Measurements from ENCODE around the gene C1GALT1C1. TPM values are rescaled to one million over a fixed set of nuclear protein-coding genes. Genes with fewer than 3 reads are reported as not detected.

Gene C1GALT1C1
- total RNA-seq, 1 experiment from 2014 or later: 15.4 TPM

GRCh38 chrX:120642871-120643270 lies 13.0 kb upstream of the C1GALT1C1 start (continued):
- TF ChIP-seq, protein P1, sequence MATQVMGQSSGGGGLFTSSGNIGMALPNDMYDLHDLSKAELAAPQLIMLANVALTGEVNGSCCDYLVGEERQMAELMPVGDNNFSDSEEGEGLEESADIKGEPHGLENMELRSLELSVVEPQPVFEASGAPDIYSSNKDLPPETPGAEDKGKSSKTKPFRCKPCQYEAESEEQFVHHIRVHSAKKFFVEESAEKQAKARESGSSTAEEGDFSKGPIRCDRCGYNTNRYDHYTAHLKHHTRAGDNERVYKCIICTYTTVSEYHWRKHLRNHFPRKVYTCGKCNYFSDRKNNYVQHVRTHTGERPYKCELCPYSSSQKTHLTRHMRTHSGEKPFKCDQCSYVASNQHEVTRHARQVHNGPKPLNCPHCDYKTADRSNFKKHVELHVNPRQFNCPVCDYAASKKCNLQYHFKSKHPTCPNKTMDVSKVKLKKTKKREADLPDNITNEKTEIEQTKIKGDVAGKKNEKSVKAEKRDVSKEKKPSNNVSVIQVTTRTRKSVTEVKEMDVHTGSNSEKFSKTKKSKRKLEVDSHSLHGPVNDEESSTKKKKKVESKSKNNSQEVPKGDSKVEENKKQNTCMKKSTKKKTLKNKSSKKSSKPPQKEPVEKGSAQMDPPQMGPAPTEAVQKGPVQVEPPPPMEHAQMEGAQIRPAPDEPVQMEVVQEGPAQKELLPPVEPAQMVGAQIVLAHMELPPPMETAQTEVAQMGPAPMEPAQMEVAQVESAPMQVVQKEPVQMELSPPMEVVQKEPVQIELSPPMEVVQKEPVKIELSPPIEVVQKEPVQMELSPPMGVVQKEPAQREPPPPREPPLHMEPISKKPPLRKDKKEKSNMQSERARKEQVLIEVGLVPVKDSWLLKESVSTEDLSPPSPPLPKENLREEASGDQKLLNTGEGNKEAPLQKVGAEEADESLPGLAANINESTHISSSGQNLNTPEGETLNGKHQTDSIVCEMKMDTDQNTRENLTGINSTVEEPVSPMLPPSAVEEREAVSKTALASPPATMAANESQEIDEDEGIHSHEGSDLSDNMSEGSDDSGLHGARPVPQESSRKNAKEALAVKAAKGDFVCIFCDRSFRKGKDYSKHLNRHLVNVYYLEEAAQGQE (IDR thresholded peaks at IDR 0.05; ENCODE audit: low read depth): no peak
- TF ChIP-seq, protein P2, sequence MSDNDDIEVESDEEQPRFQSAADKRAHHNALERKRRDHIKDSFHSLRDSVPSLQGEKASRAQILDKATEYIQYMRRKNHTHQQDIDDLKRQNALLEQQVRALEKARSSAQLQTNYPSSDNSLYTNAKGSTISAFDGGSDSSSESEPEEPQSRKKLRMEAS (IDR thresholded peaks at IDR 0.05): no peak
- no peak for TF ChIP-seq FOSL1 (IDR thresholded peaks at IDR 0.05; ENCODE audit: low read depth)
- no peak for TF ChIP-seq TCF7L2 (IDR thresholded peaks at IDR 0.05; ENCODE audit: borderline replicate concordance, extremely low read depth, insufficient read depth, insufficient read length)
- TF ChIP-seq YY1 (IDR thresholded peaks at IDR 0.05; ENCODE audit: extremely low read depth, insufficient replicate concordance, low read depth, low read length): no peak
- no peak for TF ChIP-seq POLR2A (IDR thresholded peaks at IDR 0.05; ENCODE audit: borderline replicate concordance, extremely low read depth, insufficient read depth, insufficient read length)
- TF ChIP-seq EZH2phosphoT487 (IDR thresholded peaks at IDR 0.05; ENCODE audit: borderline replicate concordance): no peak

DNA sequence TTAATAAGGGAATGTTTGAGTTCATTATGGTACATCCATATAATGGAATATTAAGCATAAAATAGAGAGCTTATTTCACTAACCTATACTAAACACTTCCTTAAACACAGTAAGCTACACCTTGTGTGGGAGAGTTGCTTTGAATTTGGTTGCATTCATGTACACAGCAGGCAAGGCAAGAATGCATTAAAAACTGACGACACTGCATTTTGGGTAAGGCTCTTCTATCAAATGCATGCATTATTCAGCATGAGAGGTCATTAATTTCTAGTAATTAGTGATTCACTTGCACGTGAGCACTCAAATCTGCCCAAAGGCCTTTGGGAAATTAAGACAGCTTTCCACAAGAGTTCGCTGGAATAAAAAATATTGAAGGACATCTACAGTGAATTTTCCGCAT lies 8.8 kb upstream of the C1GALT1C1 start:
- BruUV-seq (replicated peaks): no TSS peak
- intact Hi-C loops (cut with micrococcal nuclease): no loop called here
- H3K27me3 ChIP-seq (ENCODE audit: insufficient read depth, low read length): no peaks in the 10 kb centered on the region
- H3K9ac ChIP-seq (ENCODE audit: low read length): no peak overlapping the region
- ChIA-PET CTCF (no interaction called here), POLR2A (no interaction called here), RAD21 (ENCODE audit: low non-redundant PET in 1 of 2, low total read pairs in 2 of 2, uncharacterized antibody in 2 of 2, unreplicated experiment in 2 of 2) (no interaction called here)
- H3K9me3 ChIP-seq (ENCODE audit: control insufficient read depth in 1 of 2, insufficient read depth in 1 of 2, low read depth in 1 of 2, low read length in 2 of 2): no peaks in the 10 kb centered on the region
- no peak overlapping the region for H3K4me2 ChIP-seq (ENCODE audit: low read length)
- H3K36me3 ChIP-seq (ENCODE audit: control insufficient read depth in 1 of 2, insufficient read depth in 2 of 2, low read length in 2 of 2): no peaks in the 10 kb centered on the region
- no peaks in the 10 kb centered on the region for H3K9me2 ChIP-seq (ENCODE audit: insufficient read depth)
- no peaks in the 10 kb centered on the region for H3K79me2 ChIP-seq (ENCODE audit: insufficient read depth, low read length)
- H2AFZ ChIP-seq (ENCODE audit: low read depth, low read length, poor library complexity, severe bottlenecking): no peak overlapping the region
- H3K4me3 ChIP-seq (replicated peaks in 1 of 2; ENCODE audit: low read depth in 1 of 2, low read length in 2 of 2): no peak overlapping the region
- ATAC-seq (no peak), DNase-seq (ENCODE audit: low read depth, low spot score) (no peak)
- no peaks in the 10 kb centered on the region for H3K4me1 ChIP-seq (ENCODE audit: control insufficient read depth in 1 of 2, insufficient read depth in 2 of 2, low read length in 2 of 2)
- H4K20me1 ChIP-seq (ENCODE audit: insufficient read depth): no peaks in the 10 kb centered on the region
- no peak overlapping the region for H3K27ac ChIP-seq (ENCODE audit: low read depth, low read length)
- no peak for TF ChIP-seq YY1 (IDR thresholded peaks at IDR 0.05; ENCODE audit: extremely low read depth, insufficient replicate concordance, low read depth, low read length)
- TF ChIP-seq EZH2phosphoT487 (IDR thresholded peaks at IDR 0.05; ENCODE audit: borderline replicate concordance): no peak
- TF ChIP-seq ATF3 (IDR thresholded peaks at IDR 0.05): no peak
- TF ChIP-seq SIN3A (IDR thresholded peaks at IDR 0.05; ENCODE audit: low read depth): no peak
- no peak for TF ChIP-seq JUND (IDR thresholded peaks at IDR 0.05)
- TF ChIP-seq FOSL1 (IDR thresholded peaks at IDR 0.05; ENCODE audit: low read depth): no peak
- no peak for TF ChIP-seq ZFX (IDR thresholded peaks at IDR 0.05)
- TF ChIP-seq SRF (IDR thresholded peaks at IDR 0.05; ENCODE audit: low read depth): no peak
- TF ChIP-seq, protein P1 (IDR thresholded peaks at IDR 0.05; ENCODE audit: low read depth): no peak
- no peak for TF ChIP-seq ZNF274 (IDR thresholded peaks at IDR 0.05; ENCODE audit: low read depth, low read length)
- TF ChIP-seq ELF1 (IDR thresholded peaks at IDR 0.05; ENCODE audit: borderline replicate concordance, low read depth): no peak
- TF ChIP-seq ZBTB33 (IDR thresholded peaks at IDR 0.05; ENCODE audit: extremely low read depth, insufficient replicate concordance, low read length): no peak
- no peak for TF ChIP-seq CBX3 (IDR thresholded peaks at IDR 0.05; ENCODE audit: low read depth)
